ENCODE data around the gene ANKS4B.
"Not testable (repeated sequence)": the region's sequence is repeated elsewhere in the genome, so short reads cannot be mapped to it uniquely, and the experiment has no call there.

The ANKS4B gene, protein sequence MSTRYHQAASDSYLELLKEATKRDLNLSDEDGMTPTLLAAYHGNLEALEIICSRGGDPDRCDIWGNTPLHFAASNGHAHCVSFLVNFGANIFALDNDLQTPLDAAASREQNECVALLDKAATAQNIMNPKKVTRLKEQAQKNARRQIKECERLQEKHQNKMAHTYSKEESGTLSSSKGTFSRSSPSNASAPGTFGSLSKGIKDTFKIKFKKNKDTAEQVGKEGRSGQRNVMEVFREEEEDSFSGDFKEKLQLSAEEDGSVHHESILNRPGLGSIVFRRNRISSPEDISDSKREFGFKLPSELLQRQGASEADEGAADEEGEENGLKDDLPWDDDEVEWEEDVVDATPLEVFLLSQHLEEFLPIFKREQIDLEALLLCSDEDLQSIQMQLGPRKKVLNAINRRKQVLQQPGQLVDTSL

DNA sequence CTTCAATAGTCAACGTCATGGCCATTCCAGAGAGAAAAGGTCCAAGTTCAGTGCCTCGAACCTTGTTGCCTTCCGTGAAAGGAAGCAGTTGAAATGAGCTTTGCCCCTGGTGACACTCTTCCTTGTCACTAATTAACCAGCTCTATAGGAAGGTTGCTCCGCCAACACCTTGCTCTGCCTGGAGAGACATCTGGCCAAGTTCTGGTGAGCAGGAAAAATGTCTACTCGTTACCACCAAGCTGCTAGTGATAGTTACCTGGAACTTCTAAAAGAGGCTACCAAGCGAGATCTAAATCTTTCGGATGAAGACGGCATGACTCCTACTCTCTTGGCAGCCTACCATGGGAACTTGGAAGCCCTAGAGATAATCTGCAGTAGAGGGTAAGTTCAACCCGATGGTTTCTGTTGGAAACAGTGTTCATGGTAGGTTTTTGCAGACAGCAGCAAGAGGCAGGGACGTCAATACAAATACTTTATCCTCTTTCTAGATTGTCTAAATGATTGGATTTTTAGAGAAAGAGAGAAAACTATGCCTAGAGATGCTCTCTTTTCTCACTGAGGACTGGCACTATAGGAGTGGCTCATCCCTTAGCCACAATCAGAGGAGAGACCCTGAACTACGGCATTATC lies at the start of gene ANKS4B:
TSS of gene ANKS4B (plus strand) at position 179 of the 630 bp plus-strand sequence. CDS start at position 218, 39 bp downstream.
- no peak for DNase-seq

DNA sequence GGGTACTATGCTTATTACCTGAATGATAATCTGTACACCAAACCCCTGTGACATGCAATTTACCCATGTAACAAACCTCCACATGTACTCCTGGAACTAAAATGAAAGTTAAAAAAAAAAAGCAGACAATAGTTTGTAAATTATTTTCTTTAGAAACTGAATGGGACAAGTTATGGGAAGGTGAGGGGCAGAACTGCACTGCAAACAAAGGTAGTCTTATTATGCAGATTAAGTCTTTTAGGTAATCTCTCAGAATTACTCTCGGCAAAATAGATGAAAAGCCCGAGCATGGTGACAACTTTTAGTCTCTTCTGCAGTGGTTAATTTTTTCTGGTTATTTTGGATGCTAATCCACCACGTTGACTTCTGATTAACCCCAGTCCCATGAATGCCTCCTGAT lies 49.5 kb upstream of the ANKS4B start:
- DNase-seq: no peak

DNA sequence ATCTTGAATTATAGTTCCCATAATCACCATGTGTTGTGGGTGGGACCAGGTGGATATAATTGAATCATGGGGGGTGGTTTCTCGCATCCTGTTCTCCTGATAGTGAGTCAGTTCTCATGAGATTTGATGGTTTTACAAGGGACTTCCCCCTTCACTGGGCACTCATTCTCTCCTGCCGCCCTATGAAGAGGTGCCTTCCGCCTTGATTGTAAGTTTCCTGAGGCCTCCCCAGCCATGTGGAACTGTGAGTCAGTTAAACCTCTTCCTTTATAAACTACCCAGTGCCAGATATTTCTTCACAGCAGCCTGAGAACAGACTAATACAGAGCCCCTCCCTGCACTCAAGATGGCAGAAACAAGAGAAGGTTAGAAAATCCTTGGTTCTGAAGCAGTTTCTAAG lies 48.7 kb upstream of the ANKS4B start:
- no peak for DNase-seq

DNA sequence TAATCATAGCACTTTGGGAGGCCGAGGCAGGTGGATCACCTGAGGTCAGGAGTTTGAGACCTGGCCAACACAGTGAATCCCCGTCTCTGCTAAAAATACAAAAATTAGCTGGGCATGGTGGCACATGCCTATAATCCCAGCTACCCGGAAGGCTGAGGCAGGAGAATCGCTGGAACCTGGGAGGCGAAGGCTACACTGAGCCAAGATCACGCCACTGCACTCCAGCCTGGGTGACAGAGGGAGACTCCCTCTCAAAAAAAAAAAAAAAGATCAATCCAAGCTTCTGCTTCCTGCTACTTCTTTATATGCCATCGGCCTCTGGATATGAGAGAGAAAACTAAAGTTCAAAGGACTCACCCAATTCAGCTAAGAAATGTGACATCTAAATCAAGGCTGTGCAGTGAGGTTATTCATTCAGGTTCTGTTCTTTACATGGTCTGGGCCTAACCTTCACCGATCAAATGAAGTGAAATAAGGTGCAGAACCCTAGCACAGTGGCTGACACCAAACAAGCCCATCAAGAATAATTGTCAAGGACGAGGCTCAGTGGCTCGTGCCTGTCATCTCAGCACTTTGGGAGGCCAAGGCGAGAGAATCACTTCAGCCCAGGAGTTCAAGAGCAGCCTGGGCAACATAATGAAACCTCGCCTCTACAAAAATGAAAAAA lies 47.7 kb upstream of the ANKS4B start:
- DNase-seq: no peak

DNA sequence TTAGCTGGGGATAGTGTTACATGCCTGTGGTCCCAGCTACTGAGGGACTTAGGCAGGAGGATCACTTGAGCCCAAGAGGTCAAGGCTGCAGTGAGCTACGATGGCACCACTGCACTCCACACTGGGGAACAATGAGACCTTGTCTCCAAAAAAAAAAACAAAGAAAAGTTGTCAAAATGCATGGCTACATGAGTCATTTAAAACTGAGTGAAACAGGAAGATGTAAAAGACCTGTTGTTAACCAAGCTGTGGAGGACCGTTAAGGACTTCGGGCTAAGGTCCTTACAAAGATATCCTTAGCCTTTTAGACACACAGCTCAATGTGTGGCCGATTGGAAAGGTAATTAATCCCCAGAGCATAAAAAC lies 47.2 kb upstream of the ANKS4B start:
- DNase-seq: no peak

DNA sequence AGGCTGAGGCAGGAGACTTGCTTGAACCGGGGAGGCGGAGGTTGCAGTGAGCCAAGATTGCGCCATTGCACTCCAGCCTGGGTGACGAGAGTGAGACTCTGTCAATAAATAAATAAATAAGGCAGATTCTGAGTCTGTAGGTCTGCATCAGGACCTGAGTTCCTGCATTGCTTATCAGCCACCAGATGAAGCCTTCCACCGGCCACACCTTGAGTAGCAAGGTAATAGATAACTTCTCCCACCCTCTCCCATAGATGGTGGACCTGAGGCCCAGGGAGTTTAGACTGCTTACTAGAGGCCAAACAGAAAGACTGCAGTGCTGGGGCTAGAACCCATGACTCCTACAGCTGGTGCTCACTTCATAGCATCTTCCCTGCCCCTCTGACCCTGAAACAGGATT lies 44.2 kb upstream of the ANKS4B start:
- no peak for DNase-seq

DNA sequence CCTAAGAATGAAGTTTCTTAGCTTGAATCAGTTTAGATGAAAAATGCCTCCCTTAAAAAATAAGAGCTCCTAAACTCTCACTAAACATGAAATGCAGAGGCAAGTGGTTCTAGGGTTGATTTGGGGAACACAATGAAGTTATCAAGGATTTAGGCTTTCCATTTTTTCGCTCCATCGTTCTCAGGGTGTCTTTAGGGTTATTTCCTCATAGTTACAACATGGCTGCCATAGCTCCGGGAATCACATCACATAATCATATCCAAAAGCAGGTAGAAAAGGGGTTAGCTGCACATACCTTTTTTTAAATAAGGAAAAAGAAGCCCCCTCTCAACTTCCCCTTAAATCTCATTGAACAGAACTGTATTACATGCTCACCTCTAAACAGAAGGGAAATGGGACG lies 43.5 kb upstream of the ANKS4B start:
- DNase-seq: no peak

DNA sequence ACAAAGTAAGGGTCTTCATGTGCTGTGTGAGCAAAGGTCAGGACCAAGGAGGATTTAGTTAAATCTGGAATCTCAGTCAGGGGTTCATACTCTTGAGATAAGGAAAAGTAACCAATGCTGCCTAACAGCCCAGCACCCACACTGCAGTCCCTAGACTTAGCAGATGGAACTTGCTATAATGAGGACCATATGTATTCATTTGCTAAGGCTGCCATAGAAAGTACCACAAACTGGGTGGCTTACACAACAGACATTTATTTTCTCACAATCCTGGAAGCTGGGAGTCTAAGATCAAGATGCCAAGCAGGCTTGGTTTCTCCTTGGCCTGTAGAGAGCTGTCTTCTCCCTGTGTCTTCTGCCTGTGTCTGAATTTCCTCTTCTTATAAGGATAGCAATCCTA lies 42.9 kb upstream of the ANKS4B start:
- no peak for DNase-seq

DNA sequence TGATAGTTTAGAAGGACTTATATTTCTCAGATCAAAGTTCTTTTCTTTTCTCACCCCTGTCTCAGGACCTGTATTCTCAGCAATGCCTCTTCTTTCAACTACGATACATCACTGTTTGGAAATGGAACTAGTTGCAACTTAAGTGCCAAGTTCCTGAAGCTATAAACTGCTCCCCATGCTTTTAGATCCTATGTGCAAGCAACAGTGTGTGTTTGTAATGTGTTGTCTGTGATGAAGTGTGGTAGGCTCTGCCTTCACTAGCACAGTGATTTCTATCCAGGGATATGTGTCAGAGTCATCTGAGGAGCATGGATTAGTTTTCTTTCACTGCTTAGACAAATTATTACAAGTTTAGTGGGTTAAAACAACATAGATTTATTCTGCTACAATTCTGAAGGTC lies 40.5 kb upstream of the ANKS4B start:
- DNase-seq: no peak

DNA sequence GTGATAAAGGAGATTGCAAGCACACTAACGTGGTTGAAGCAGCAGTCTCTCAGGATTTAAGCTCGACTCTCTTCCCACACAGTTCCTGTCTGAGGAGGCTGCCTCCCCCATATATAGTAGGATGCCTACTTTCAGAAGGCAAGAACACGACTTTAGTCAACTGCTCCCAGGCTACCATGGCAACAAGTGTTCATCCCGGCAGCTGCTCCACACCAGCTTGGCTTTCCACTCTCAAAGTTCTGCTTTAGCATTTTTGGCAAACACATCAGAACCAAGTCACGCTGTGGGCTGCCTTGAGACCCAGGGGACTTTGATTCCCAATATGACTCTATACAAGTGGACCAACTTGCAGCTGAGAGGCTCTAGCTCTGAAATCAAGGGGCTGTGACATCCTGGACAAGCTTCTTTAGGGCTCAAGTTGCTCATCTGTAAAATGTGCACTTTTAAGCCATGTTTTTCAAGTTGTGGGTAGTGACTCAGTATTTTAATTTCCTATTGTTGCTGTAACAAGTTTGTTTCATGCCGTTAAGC lies 38.7 kb upstream of the ANKS4B start:
- no peak for DNase-seq

DNA sequence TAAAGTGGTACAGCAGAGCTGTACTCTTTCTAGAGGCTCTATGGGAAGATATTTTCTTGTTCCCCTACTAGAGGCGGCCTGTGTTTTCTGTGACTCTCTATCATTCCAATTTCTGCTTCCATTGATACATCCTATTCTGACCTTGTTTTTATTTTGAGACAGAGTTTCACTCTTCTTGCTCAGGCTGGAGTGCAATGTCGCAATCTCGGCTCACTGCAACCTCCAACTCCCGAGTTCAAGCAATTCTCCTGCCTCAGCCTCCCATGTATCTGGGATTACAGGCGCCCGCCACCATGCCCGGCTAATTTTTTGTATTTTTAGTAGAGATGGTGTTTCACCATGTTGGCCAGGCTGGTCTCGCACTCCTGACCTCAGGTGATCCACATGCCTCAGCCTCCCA lies 38.2 kb upstream of the ANKS4B start:
- not testable (repeated sequence) for DNase-seq

DNA sequence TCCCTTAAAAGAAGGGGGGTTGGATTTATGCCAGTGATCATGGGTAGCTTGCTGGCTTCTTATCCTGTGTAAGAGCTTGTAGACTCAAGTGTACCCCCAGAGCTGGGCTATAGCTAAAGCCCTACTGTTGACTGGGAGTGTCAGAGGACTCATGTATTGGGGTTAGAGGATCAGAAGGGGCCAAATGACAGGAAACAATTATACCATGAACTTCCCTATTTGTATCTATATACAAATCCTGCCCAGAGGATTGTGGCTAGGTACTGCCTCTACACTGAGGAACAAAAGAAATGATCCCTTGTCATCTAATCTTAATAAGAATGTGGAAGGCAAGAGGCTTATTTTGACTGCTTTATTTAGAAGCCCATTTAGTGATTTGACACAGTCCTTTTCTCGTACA lies 36.4 kb upstream of the ANKS4B start:
- DNase-seq: no peak

DNA sequence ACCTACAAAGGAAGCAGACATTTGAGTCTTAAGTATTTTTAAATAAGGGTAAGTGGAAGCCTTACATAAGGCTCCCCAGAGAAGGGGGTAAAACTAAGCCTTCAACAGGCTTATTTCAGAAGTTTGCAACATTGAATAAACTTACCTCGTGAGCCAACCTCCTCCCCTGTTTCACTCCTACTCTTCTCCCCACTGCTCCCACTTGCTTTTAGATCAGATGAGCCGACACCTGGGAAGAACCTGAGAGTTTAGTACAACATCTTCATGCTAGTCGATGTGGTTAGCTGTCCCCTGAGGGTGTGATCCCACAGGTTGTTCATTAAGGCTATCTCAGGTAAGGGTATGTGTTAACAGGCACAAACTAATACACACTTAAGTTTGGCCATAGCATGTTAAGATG lies 35.9 kb upstream of the ANKS4B start:
- DNase-seq: no peak

DNA sequence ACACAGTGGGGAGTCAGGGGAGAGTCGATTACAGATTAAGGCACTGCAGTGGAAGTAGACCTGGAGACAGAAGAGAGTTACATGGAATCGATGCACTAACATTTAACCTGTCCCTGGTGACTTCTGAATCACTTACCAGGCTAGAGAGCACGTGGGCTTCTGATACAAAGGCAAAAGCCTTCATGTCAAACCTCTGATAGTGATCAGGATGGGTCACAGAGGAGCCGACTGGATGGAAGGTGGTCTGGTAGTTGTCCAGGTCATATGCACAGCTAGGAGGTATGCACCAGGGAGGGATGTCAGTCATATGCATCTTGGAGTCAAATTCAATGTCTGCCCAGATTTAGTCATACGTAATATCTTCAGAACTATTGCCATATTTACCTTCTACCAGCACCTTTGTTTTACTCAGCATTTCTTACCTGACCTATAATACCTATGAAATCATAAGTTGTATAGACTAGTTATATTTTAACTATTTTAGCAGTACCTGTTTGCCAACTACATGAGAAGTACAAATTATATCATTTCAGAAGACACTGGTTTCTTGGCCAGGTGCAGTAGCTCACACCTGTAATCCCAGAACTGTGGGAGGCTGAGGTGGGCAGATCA lies 33.8 kb upstream of the ANKS4B start:
- no peak for DNase-seq

DNA sequence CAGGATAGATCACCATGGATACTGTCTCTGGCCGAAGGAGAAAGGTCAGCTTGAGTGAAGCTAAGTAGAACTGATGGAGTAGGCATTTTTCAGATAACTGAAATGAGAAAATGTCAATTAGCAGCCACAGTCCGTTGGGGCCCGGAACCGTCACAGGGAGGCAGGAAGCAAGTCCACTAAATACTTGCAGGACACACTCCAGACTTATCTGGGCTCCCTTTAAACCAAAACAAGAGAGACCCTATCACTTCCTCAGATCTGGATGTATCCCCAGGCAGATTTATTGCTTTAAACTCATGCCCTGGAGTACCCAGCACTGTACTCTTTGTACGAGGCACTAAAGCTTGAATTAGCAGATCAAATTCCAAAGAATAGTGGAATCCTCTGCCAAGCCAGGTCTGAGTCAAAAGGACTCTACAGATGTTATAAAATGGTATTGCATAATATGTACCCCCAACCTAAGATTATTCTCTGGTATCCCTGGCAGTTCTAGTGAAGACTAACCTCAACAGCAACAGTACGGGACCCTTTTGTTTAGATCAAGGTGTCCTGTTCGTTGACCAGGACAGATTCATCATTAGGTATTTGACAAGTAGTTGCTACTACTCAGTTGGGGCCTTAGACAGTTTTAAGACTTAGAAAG lies 30.2 kb upstream of the ANKS4B start:
- no peak for DNase-seq

DNA sequence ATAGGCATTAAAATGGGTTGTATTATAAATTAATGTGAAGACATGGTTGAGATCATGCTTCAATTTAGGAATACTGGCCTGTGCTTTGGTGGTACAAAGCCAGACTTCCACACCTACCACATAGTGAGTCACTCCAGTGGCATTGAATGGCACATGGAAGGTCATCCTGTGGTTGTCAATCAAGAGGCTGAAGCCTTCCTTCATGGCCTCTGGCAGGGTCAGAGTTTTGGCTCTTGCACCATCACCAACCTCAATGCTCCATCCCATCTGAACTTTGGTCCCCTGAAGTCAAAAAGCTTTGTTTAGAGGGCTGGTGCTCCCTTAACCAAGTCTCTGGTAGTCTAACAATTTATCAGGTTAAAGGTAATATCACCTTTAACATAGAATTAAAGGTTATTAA lies 28.2 kb upstream of the ANKS4B start:
- DNase-seq: no peak

DNA sequence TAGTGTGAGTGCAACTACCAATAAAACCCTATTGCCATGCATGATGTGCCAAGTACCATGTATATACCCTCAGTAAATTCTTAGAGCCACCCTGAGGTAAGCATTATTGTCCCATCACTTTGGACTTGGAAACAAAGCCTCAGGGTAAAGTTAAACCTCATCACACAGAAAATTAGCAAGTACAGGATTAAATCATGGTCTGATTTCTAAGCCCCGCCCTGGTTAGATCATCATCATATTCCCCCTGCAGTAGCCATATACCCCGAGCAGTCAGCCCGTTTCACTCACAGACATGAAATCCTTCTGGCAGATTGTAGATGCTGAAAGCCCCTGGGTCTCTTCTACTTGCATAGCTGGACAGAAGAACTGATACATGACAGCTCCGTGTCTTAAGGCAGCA lies 26.9 kb upstream of the ANKS4B start:
- no peak for DNase-seq

DNA sequence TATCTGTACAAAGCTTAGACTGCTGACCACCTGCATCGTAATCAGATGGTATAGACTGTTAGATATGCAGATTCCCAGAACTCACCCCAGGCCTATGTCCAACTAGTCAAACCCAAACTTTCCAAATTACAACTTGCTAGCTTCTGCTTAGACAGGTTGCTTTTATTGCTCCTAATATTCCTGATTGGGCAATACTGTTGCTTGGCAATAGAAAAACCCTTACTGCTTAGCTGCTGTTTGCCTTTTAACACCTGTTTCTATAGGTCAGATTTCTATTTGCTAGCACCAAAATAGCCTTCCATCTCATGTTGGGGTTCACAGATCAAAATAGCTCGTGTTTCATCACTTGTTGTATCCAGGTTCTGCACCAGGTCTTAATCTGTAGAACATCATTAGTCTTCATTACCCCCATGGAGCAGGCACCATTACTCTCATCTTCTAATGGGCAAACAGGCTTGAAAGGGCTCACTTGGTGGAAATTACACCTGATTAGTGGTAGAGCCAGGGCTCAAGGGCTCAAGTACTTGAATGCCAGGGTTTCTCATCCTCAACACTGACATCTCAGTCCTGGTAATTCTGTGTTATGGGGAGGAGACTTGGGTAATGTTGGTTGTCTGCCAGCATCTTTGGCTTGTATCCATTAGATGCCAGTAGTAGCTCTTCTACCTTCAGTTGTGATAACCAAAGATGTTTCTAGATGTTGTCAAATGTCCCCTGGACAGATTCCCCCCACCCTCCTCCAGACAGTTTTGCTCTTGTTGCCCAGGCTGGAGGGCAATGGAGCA lies 24.9 kb upstream of the ANKS4B start:
- no peak for DNase-seq

DNA sequence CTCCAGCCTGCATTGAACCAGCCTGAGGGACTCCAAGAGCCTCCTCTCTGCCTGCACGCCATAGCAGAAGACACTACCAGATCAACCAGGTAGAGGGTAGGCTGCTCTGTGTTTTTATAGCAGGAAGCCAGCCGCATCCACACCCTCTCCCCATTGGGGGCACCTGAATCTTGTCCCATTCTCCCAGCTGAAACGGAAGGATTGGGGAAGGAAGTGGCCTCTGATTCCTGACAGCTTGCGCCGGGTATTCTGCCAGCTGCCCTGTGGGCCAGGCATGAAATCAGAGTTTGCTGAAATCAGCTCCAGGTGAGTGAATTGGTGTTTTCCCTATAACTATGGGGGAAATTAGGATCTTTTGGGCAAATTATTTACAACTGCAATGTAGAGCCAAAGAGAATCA lies 22.0 kb upstream of the ANKS4B start, which contains the start of gene ZP2:
TSS of gene ZP2 (minus strand) at position 89 of the 400 bp plus-strand sequence. CDS start at position 62, 27 bp downstream.
- no peak for DNase-seq

DNA sequence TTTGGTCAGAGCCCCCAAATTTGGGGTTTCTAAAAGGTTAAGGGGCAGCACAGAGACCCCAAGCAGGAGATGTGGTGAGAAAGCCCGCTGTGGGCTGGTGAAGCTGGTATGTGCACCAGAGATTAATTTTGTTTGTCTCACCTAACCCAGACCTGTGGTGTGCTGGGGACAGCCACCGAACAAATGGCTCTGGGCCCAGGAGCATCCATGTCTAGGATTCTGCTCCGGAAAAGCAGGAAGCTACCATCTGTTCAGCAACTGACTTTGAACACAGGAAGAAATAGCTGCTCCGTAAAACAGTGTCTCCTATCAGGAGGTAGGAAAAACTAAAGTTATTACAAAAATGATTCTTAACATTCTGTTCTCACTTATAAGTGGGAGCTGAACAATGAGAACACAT lies 19.4 kb upstream of the ANKS4B start:
- no peak for DNase-seq

DNA sequence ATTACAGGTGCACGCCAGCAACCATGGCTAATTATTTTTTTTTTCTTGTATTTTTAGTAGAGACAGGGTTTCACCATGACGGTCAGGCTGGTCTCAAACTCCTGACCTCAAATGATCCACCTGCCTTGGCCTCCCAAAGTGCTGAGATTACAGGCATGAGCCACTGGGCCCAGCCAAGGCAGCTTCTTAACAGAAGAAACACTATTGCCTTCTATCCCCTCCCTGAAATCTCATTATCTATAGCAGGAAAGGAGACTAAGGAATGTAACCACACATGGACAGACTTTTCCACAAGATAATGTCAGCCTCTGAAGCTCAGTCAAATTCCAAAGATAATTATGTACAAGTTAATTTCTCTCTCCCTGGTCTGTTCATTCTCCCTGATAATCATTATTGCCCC lies 16.4 kb upstream of the ANKS4B start:
- DNase-seq: no peak

DNA sequence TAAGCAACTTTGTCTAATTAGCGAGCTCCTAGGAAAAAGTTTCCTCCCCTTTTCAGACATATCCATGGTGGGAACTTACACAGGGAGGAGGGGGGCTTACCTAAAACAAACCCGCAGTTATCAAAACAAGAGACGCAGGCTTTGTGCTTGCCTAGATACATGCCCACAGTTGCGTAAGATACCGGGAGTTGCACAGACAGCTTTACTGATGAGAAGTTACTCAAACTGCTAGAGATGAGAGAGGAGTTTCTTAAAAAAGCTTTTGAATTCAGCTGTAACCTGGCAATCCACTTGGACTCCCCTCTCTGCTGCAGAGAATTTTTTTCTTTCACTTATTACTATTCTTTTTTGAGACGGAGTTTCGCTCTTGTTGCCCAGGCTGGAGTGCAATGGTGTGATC lies 15.3 kb upstream of the ANKS4B start:
- DNase-seq: no peak

Data from NCI-H2227 treated with DMSO at 0.1 percent for 48 hours (cell line).